ENCODE measurements around the gene IL20.

GRCh38 chr1:206890125-206891060, 25.0 kb downstream of the IL20 start:
- no peak for TF ChIP-seq EGR1 (IDR thresholded peaks at IDR 0.05; ENCODE audit: borderline replicate concordance in 1 of 2, low read depth in 2 of 2, low read length in 2 of 2)
- TF ChIP-seq ASH2L (IDR thresholded peaks at IDR 0.05; ENCODE audit: borderline replicate concordance, low read depth) = no peak
- no peak for TF ChIP-seq MYC (IDR thresholded peaks at IDR 0.05; ENCODE audit: insufficient read depth, insufficient read length, insufficient replicate concordance, low read length, severe bottlenecking)
- no peak for TF ChIP-seq CTCF (IDR thresholded peaks at IDR 0.05 in 2 of 3, conservative IDR thresholded peaks at IDR 0.05 in 1 of 3; ENCODE audit: control insufficient read depth in 2 of 3, extremely low read depth in 1 of 3, insufficient read depth in 1 of 3, low read depth in 3 of 3, low read length in 3 of 3)
- no peak for TF ChIP-seq NRF1 (conservative IDR thresholded peaks at IDR 0.05; ENCODE audit: low read depth, low read length)
- no peak for TF ChIP-seq POLR2A (IDR thresholded peaks at IDR 0.05; ENCODE audit: low read depth, low read length)
- no peak for TF ChIP-seq YY1 (IDR thresholded peaks at IDR 0.05; ENCODE audit: low read depth, low read length)
- no peak for TF ChIP-seq TAF1 (IDR thresholded peaks at IDR 0.05; ENCODE audit: borderline replicate concordance, low read depth, low read length)
- no peak for TF ChIP-seq CBX3 (IDR thresholded peaks at IDR 0.05; ENCODE audit: borderline replicate concordance, low read depth)
- no peak for TF ChIP-seq SP1 (IDR thresholded peaks at IDR 0.05; ENCODE audit: low read depth, low read length)
- TF ChIP-seq TCF12 (IDR thresholded peaks at IDR 0.05; ENCODE audit: low read depth, low read length) = no peak

Data from GM12878 (cell line).